ENCODE data around the gene MEIKIN. TPM values are rescaled to one million over a fixed set of nuclear protein-coding genes. Genes with fewer than 3 reads are reported as not detected.
"Not testable (repeated sequence)": the region's sequence is repeated elsewhere in the genome, so short reads cannot be mapped to it uniquely, and the experiment has no call there.

The MEIKIN gene
- total RNA-seq, 5 donors from 2014 or later (not counting 1 experiment from before 2014, with no cell fraction given), result 0.22 to 1.6 (median 0.73) TPM; not detected in 1

DNA sequence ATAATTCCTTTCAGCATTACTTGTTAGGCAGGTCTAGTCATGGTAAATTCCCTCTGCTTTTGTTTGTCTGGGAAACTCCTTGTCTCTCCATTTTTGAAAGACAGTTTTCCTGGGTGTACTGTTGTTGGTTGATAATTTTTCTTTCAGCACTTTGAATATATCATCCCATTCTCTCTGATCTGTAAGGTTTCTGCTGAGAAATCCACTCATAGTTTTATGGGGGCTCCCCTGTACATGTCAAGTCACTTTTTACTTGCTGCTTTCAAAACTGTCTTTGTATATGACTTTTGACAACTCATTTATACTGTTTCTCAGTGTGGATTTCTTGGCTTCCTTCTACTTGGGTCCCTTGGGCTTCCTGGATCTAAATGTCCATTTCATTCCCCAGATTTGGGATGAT lies 16.5 kb downstream of the MEIKIN start:
- CTCF ChIA-PET, result no interaction called here
- POLR2A ChIA-PET, result no interaction called here
- H3K9me3 Mint-ChIP-seq, result peaks cover 22 to 58% (median 39%) of the 10 kb centered on the region in 3 donors
- H3K4me3 ChIP-seq (ENCODE audit: control insufficient read depth in 1 of 2, extremely low read depth in 1 of 2, low read length in 1 of 2), result no peak overlapping the region
- no peak overlapping the region for H3K4me3 Mint-ChIP-seq
- no peaks in the 10 kb centered on the region for H3K4me1 ChIP-seq (ENCODE audit: control insufficient read depth in 1 of 2, extremely low read depth in 1 of 2, insufficient read depth in 2 of 2, low read length in 2 of 2)
- H3K36me3 Mint-ChIP-seq, result peaks cover 36% of the 10 kb centered on the region
- peaks cover 0 to 1% of the 10 kb centered on the region in 2 donors for H3K27me3 Mint-ChIP-seq
- no peaks in the 10 kb centered on the region for H3K36me3 ChIP-seq (ENCODE audit: control insufficient read depth in 2 of 2, extremely low read depth in 1 of 2, insufficient read depth in 1 of 2, low read length in 1 of 2)
- H3K27ac Mint-ChIP-seq, result no peak overlapping the region
- no peaks in the 10 kb centered on the region for H3K4me1 Mint-ChIP-seq
- no peak for DNase-seq
- no peaks in the 10 kb centered on the region for H3K9me3 ChIP-seq
- H3K27ac ChIP-seq (ENCODE audit: low read length), result no peak overlapping the region
- peaks cover 0 to under 1% of the 10 kb centered on the region in 2 experiments for H3K27me3 ChIP-seq (replicated peaks in 1 of 2; ENCODE audit: control insufficient read depth in 2 of 2, extremely low read depth in 1 of 2, insufficient read depth in 2 of 2, low read length in 1 of 2)
- no peak for ATAC-seq (replicated peaks in 1 of 4)

GRCh38 chr5:131926168-131926567 lies 19.3 kb downstream of the MEIKIN start:
- Histone ChIP-seq H3K4me1 (ENCODE audit: control insufficient read depth in 1 of 2, extremely low read depth in 1 of 2, insufficient read depth in 2 of 2, low read length in 2 of 2) (no peaks in the 10 kb centered on the region), H3K27ac (ENCODE audit: low read length) (no peak overlapping the region), H3K36me3 (ENCODE audit: control insufficient read depth in 2 of 2, extremely low read depth in 1 of 2, insufficient read depth in 1 of 2, low read length in 1 of 2) (no peaks in the 10 kb centered on the region), H3K4me3 (ENCODE audit: control insufficient read depth in 1 of 2, extremely low read depth in 1 of 2, low read length in 1 of 2) (no peak overlapping the region), H3K27me3 (replicated peaks in 1 of 2; ENCODE audit: control insufficient read depth in 2 of 2, extremely low read depth in 1 of 2, insufficient read depth in 2 of 2, low read length in 1 of 2) (no peaks in the 10 kb centered on the region), H3K9me3 (no peaks in the 10 kb centered on the region)
- no peak overlapping the region for H3K4me3 Mint-ChIP-seq
- no peaks in the 10 kb centered on the region for H3K27me3 Mint-ChIP-seq
- no peak overlapping the region for H3K27ac Mint-ChIP-seq
- H3K9me3 Mint-ChIP-seq, result peaks cover 17 to 52% (median 39%) of the 10 kb centered on the region in 3 donors
- WGBS (ENCODE audit: insufficient coverage), result no CpG with 5 or more reads among the region's 3 CpGs
- ChIA-PET CTCF (no interaction called here), POLR2A (no interaction called here)
- peaks cover 25% of the 10 kb centered on the region for H3K36me3 Mint-ChIP-seq
- DNase-seq (no peak), ATAC-seq (replicated peaks in 1 of 4) (no peak)
- no peaks in the 10 kb centered on the region for H3K4me1 Mint-ChIP-seq

GRCh38 chr5:131916481-131916880 lies 29.0 kb downstream of the MEIKIN start:
- POLR2A ChIA-PET, result no interaction called here
- Mint-ChIP-seq H3K27me3 (no peaks in the 10 kb centered on the region), H3K36me3 (peaks cover 20% of the 10 kb centered on the region), H3K4me3 (no peak overlapping the region), H3K4me1 (no peaks in the 10 kb centered on the region), H3K9me3 (peaks cover 0 to 4% (median 4%) of the 10 kb centered on the region in 3 donors), H3K27ac (no peak overlapping the region)
- Histone ChIP-seq H3K27me3 (replicated peaks in 1 of 2; ENCODE audit: control insufficient read depth in 2 of 2, extremely low read depth in 1 of 2, insufficient read depth in 2 of 2, low read length in 1 of 2) (no peaks in the 10 kb centered on the region), H3K9me3 (no peaks in the 10 kb centered on the region), H3K4me3 (ENCODE audit: control insufficient read depth in 1 of 2, extremely low read depth in 1 of 2, low read length in 1 of 2) (no peak overlapping the region), H3K36me3 (ENCODE audit: control insufficient read depth in 2 of 2, extremely low read depth in 1 of 2, insufficient read depth in 1 of 2, low read length in 1 of 2) (no peaks in the 10 kb centered on the region), H3K27ac (ENCODE audit: low read length) (no peak overlapping the region), H3K4me1 (ENCODE audit: control insufficient read depth in 1 of 2, extremely low read depth in 1 of 2, insufficient read depth in 2 of 2, low read length in 2 of 2) (no peaks in the 10 kb centered on the region)
- DNase-seq (no peak), ATAC-seq (replicated peaks in 1 of 4) (no peak)
- CTCF ChIA-PET, result no interaction called here
- WGBS (ENCODE audit: insufficient coverage), result 78% methylated on average over 1 of the region's 2 CpGs

GRCh38 chr5:131914472-131914871 lies 31.0 kb downstream of the MEIKIN start:
- H3K27me3 ChIP-seq (replicated peaks in 1 of 2; ENCODE audit: control insufficient read depth in 2 of 2, extremely low read depth in 1 of 2, insufficient read depth in 2 of 2, low read length in 1 of 2), result no peaks in the 10 kb centered on the region
- H3K27ac ChIP-seq (ENCODE audit: low read length), result no peak overlapping the region
- POLR2A ChIA-PET, result no interaction called here
- no peak for ATAC-seq (replicated peaks in 1 of 4)
- no peak overlapping the region for H3K27ac Mint-ChIP-seq
- peaks cover 2 to 10% (median 6%) of the 10 kb centered on the region in 3 donors for H3K9me3 Mint-ChIP-seq
- H3K4me3 Mint-ChIP-seq, result no peak overlapping the region
- H3K4me1 Mint-ChIP-seq, result no peaks in the 10 kb centered on the region
- no peak for DNase-seq
- CTCF ChIA-PET, result no interaction called here
- peaks cover 23% of the 10 kb centered on the region for H3K36me3 Mint-ChIP-seq
- H3K4me3 ChIP-seq (ENCODE audit: control insufficient read depth in 1 of 2, extremely low read depth in 1 of 2, low read length in 1 of 2), result no peak overlapping the region
- H3K36me3 ChIP-seq (ENCODE audit: control insufficient read depth in 2 of 2, extremely low read depth in 1 of 2, insufficient read depth in 1 of 2, low read length in 1 of 2), result no peaks in the 10 kb centered on the region
- no peaks in the 10 kb centered on the region for H3K9me3 ChIP-seq
- no peaks in the 10 kb centered on the region for H3K4me1 ChIP-seq (ENCODE audit: control insufficient read depth in 1 of 2, extremely low read depth in 1 of 2, insufficient read depth in 2 of 2, low read length in 2 of 2)
- H3K27me3 Mint-ChIP-seq, result no peaks in the 10 kb centered on the region

GRCh38 chr5:131913603-131914002 lies 31.9 kb downstream of the MEIKIN start:
- Mint-ChIP-seq H3K36me3 (peaks cover 21% of the 10 kb centered on the region), H3K9me3 (peaks cover 0 to 10% (median 6%) of the 10 kb centered on the region in 3 donors), H3K4me1 (no peaks in the 10 kb centered on the region), H3K4me3 (no peak overlapping the region), H3K27me3 (no peaks in the 10 kb centered on the region), H3K27ac (no peak overlapping the region)
- ATAC-seq (replicated peaks in 1 of 4) (no peak), DNase-seq (no peak)
- no peak overlapping the region for H3K4me3 ChIP-seq (ENCODE audit: control insufficient read depth in 1 of 2, extremely low read depth in 1 of 2, low read length in 1 of 2)
- no peaks in the 10 kb centered on the region for H3K4me1 ChIP-seq (ENCODE audit: control insufficient read depth in 1 of 2, extremely low read depth in 1 of 2, insufficient read depth in 2 of 2, low read length in 2 of 2)
- 49% methylated on average over 2 of the region's 3 CpGs for WGBS (ENCODE audit: insufficient coverage)
- POLR2A ChIA-PET, result no interaction called here
- H3K27ac ChIP-seq (ENCODE audit: low read length), result no peak overlapping the region
- H3K9me3 ChIP-seq, result no peaks in the 10 kb centered on the region
- H3K27me3 ChIP-seq (replicated peaks in 1 of 2; ENCODE audit: control insufficient read depth in 2 of 2, extremely low read depth in 1 of 2, insufficient read depth in 2 of 2, low read length in 1 of 2), result no peaks in the 10 kb centered on the region
- H3K36me3 ChIP-seq (ENCODE audit: control insufficient read depth in 2 of 2, extremely low read depth in 1 of 2, insufficient read depth in 1 of 2, low read length in 1 of 2), result no peaks in the 10 kb centered on the region
- CTCF ChIA-PET, result interaction anchor here in 1 of 2 donors (0.5 kb wide), 1 partner anchor 95 kb away, joined by 3 read pairs; no protein-coding TSS in a partner anchor

- Histone ChIP-seq H3K36me3 (ENCODE audit: control insufficient read depth in 2 of 2, extremely low read depth in 1 of 2, insufficient read depth in 1 of 2, low read length in 1 of 2) (no peaks in the 10 kb centered on the region), H3K27ac (ENCODE audit: low read length) (no peak overlapping the region), H3K4me1 (ENCODE audit: control insufficient read depth in 1 of 2, extremely low read depth in 1 of 2, insufficient read depth in 2 of 2, low read length in 2 of 2) (peaks cover 0 to 8% of the 10 kb centered on the region in 2 experiments), H3K27me3 (replicated peaks in 1 of 2; ENCODE audit: control insufficient read depth in 2 of 2, extremely low read depth in 1 of 2, insufficient read depth in 2 of 2, low read length in 1 of 2) (no peaks in the 10 kb centered on the region), H3K4me3 (ENCODE audit: control insufficient read depth in 1 of 2, extremely low read depth in 1 of 2, low read length in 1 of 2) (no peak overlapping the region), H3K9me3 (peaks cover 4% of the 10 kb centered on the region)
- H3K27me3 Mint-ChIP-seq, result no peaks in the 10 kb centered on the region
- no peak overlapping the region for H3K27ac Mint-ChIP-seq
- peaks cover 54% of the 10 kb centered on the region for H3K36me3 Mint-ChIP-seq
- H3K4me1 Mint-ChIP-seq, result peaks cover 13 to 15% (median 14%) of the 10 kb centered on the region in 3 donors
- ChIA-PET POLR2A (no interaction called here), CTCF (no interaction called here)
- no peak overlapping the region for H3K4me3 Mint-ChIP-seq
- WGBS (ENCODE audit: insufficient coverage), result no CpG with 5 or more reads among the region's 2 CpGs
- ATAC-seq (replicated peaks in 1 of 4), result no peak
- DNase-seq, result no peak
- peaks cover 32 to 61% (median 39%) of the 10 kb centered on the region in 3 donors for H3K9me3 Mint-ChIP-seq
Measured at GRCh38 chr5:131906668-131907067, 38.8 kb downstream of the MEIKIN start.

- ATAC-seq (replicated peaks in 1 of 4) (peak in 3 of 4 experiments; percentile 47 to 62 (median 48)), DNase-seq (peak in 3 of 35 experiments; percentile 11 to 40 (median 22))
- Mint-ChIP-seq H3K9me3 (peaks cover 34 to 47% (median 36%) of the 10 kb centered on the region in 3 donors), H3K27ac (peak overlapping the region; percentile 52 to 55), H3K4me1 (peaks cover 13 to 28% (median 18%) of the 10 kb centered on the region in 3 donors), H3K4me3 (peak overlapping the region in 1 of 3 donors; percentile 27), H3K36me3 (peaks cover 52% of the 10 kb centered on the region)
- POLR2A ChIA-PET, result interaction anchor here in 1 of 2 donors (0.6 kb wide), 1 partner anchor 109 kb away, joined by 3 read pairs; no protein-coding TSS in a partner anchor
- H3K36me3 ChIP-seq (ENCODE audit: control insufficient read depth in 2 of 2, extremely low read depth in 1 of 2, insufficient read depth in 1 of 2, low read length in 1 of 2); CTCF ChIA-PET; H3K9me3 ChIP-seq; H3K27me3 Mint-ChIP-seq; H3K4me3 ChIP-seq (ENCODE audit: control insufficient read depth in 1 of 2, extremely low read depth in 1 of 2, low read length in 1 of 2): not testable (repeated sequence)
- no CpG with 5 or more reads among the region's 1 CpG for WGBS (ENCODE audit: insufficient coverage)
- Histone ChIP-seq H3K27me3 (replicated peaks in 1 of 2; ENCODE audit: control insufficient read depth in 2 of 2, extremely low read depth in 1 of 2, insufficient read depth in 2 of 2, low read length in 1 of 2) (peaks cover 0 to 14% of the 10 kb centered on the region in 2 experiments), H3K27ac (ENCODE audit: low read length) (peak overlapping the region; percentile 64), H3K4me1 (ENCODE audit: control insufficient read depth in 1 of 2, extremely low read depth in 1 of 2, insufficient read depth in 2 of 2, low read length in 2 of 2) (peaks cover 0 to 15% of the 10 kb centered on the region in 2 experiments)
Measured at GRCh38 chr5:131902266-131902665, 43.2 kb downstream of the MEIKIN start.
